ENCODE measurements around the gene MN1.

MN1 gene

GRCh38 chr22:27788500-27789288 is 12.9 kb downstream of the MN1 start:
- Histone ChIP-seq H3K27me3 (ENCODE audit: insufficient read depth, low read length) (peaks cover 45% of the 10 kb centered on the region), H3K27ac (ENCODE audit: low read length) (no peak overlapping the region), H3K9ac (ENCODE audit: low read depth, low read length) (no peak overlapping the region), H3K36me3 (ENCODE audit: insufficient read depth, low read depth, low read length) (no peaks in the 10 kb centered on the region), H3K4me1 (ENCODE audit: insufficient read depth, low read length) (peaks cover 48% of the 10 kb centered on the region; the same call in 1 of the 2 replicates), H3K9me3 (ENCODE audit: insufficient read depth, low read depth, low read length) (no peaks in the 10 kb centered on the region), H3K4me3 (ENCODE audit: low read length) (no peak overlapping the region)

- H3K9ac ChIP-seq (ENCODE audit: low read depth, low read length), result no peak overlapping the region
- H3K27me3 ChIP-seq (ENCODE audit: insufficient read depth, low read length), result peaks cover 30% of the 10 kb centered on the region
- H3K36me3 ChIP-seq (ENCODE audit: insufficient read depth, low read depth, low read length), result no peaks in the 10 kb centered on the region
- H3K9me3 ChIP-seq (ENCODE audit: insufficient read depth, low read depth, low read length), result no peaks in the 10 kb centered on the region
- no peak overlapping the region for H3K4me3 ChIP-seq (ENCODE audit: low read length)
- H3K4me1 ChIP-seq (ENCODE audit: insufficient read depth, low read length), result peaks cover 40% of the 10 kb centered on the region; the same call in 1 of the 2 replicates
- H3K27ac ChIP-seq (ENCODE audit: low read length), result no peak overlapping the region
Observed at GRCh38 chr22:27786965-27787364, 14.6 kb downstream of the MN1 start.

GRCh38 chr22:27786291-27786932 is 15.1 kb downstream of the MN1 start:
- H3K27me3 ChIP-seq (ENCODE audit: insufficient read depth, low read length), result peaks cover 25% of the 10 kb centered on the region
- no peaks in the 10 kb centered on the region for H3K36me3 ChIP-seq (ENCODE audit: insufficient read depth, low read depth, low read length)
- no peaks in the 10 kb centered on the region for H3K9me3 ChIP-seq (ENCODE audit: insufficient read depth, low read depth, low read length)
- H3K27ac ChIP-seq (ENCODE audit: low read length), result no peak overlapping the region
- no peak overlapping the region for H3K4me3 ChIP-seq (ENCODE audit: low read length)
- peaks cover 34% of the 10 kb centered on the region; the same call in 1 of the 2 replicates for H3K4me1 ChIP-seq (ENCODE audit: insufficient read depth, low read length)
- H3K9ac ChIP-seq (ENCODE audit: low read depth, low read length), result no peak overlapping the region

- no peaks in the 10 kb centered on the region for H3K9me3 ChIP-seq (ENCODE audit: insufficient read depth, low read depth, low read length)
- H3K4me3 ChIP-seq (ENCODE audit: low read length), result no peak overlapping the region
- H3K4me1 ChIP-seq (ENCODE audit: insufficient read depth, low read length), result peaks cover 29% of the 10 kb centered on the region; the same call in 1 of the 2 replicates
- no peak overlapping the region for H3K9ac ChIP-seq (ENCODE audit: low read depth, low read length)
- peaks cover 19% of the 10 kb centered on the region for H3K27me3 ChIP-seq (ENCODE audit: insufficient read depth, low read length)
- H3K27ac ChIP-seq (ENCODE audit: low read length), result no peak overlapping the region
- H3K36me3 ChIP-seq (ENCODE audit: insufficient read depth, low read depth, low read length), result no peaks in the 10 kb centered on the region
Observed at GRCh38 chr22:27785831-27786230, 15.7 kb downstream of the MN1 start.

GRCh38 chr22:27784120-27784475 is 17.5 kb downstream of the MN1 start:
- H3K27ac ChIP-seq (ENCODE audit: low read length), result no peak overlapping the region
- 0 out of 2 replicates have a peak, but pooled peaks cover 3% of the 10 kb centered on the region for H3K36me3 ChIP-seq (ENCODE audit: insufficient read depth, low read depth, low read length)
- no peaks in the 10 kb centered on the region for H3K9me3 ChIP-seq (ENCODE audit: insufficient read depth, low read depth, low read length)
- H3K27me3 ChIP-seq (ENCODE audit: insufficient read depth, low read length), result peaks cover 1% of the 10 kb centered on the region; the same call in 1 of the 2 replicates
- no peak overlapping the region for H3K4me3 ChIP-seq (ENCODE audit: low read length)
- H3K9ac ChIP-seq (ENCODE audit: low read depth, low read length), result peak overlapping the region; percentile 16; the same call in 1 of the 2 replicates
- H3K4me1 ChIP-seq (ENCODE audit: insufficient read depth, low read length), result peaks cover 35% of the 10 kb centered on the region

- no peak overlapping the region for H3K27ac ChIP-seq (ENCODE audit: low read length)
- 0 out of 2 replicates have a peak, but pooled peaks cover 3% of the 10 kb centered on the region for H3K36me3 ChIP-seq (ENCODE audit: insufficient read depth, low read depth, low read length)
- H3K4me3 ChIP-seq (ENCODE audit: low read length), result no peak overlapping the region
- no peaks in the 10 kb centered on the region for H3K27me3 ChIP-seq (ENCODE audit: insufficient read depth, low read length)
- H3K4me1 ChIP-seq (ENCODE audit: insufficient read depth, low read length), result peaks cover 35% of the 10 kb centered on the region
- no peaks in the 10 kb centered on the region for H3K9me3 ChIP-seq (ENCODE audit: insufficient read depth, low read depth, low read length)
- peak overlapping the region; percentile 16; the same call in 1 of the 2 replicates for H3K9ac ChIP-seq (ENCODE audit: low read depth, low read length)
Observed at GRCh38 chr22:27783436-27784119, 18.0 kb downstream of the MN1 start.

- no peaks in the 10 kb centered on the region for H3K27me3 ChIP-seq (ENCODE audit: insufficient read depth, low read length)
Observed at GRCh38 chr22:27782088-27782487, 19.5 kb downstream of the MN1 start.

GRCh38 chr22:27780161-27780575 is 21.4 kb downstream of the MN1 start:
- 0 out of 2 replicates have a peak, but pooled peaks cover 3% of the 10 kb centered on the region for H3K36me3 ChIP-seq (ENCODE audit: insufficient read depth, low read depth, low read length)
- H3K4me1 ChIP-seq (ENCODE audit: insufficient read depth, low read length), result peaks cover 39% of the 10 kb centered on the region
- H3K9me3 ChIP-seq (ENCODE audit: insufficient read depth, low read depth, low read length), result no peaks in the 10 kb centered on the region
- H3K9ac ChIP-seq (ENCODE audit: low read depth, low read length), result peak overlapping the region; percentile 12; the same call in 1 of the 2 replicates
- no peak overlapping the region for H3K27ac ChIP-seq (ENCODE audit: low read length)
- no peak overlapping the region for H3K4me3 ChIP-seq (ENCODE audit: low read length)
- no peaks in the 10 kb centered on the region for H3K27me3 ChIP-seq (ENCODE audit: insufficient read depth, low read length)

More at GRCh38 chr22:27782088-27782487, 19.5 kb downstream of the MN1 start:
- Histone ChIP-seq H3K9ac (ENCODE audit: low read depth, low read length) (no peak overlapping the region), H3K4me1 (ENCODE audit: insufficient read depth, low read length) (peaks cover 35% of the 10 kb centered on the region), H3K27ac (ENCODE audit: low read length) (no peak overlapping the region), H3K4me3 (ENCODE audit: low read length) (no peak overlapping the region), H3K36me3 (ENCODE audit: insufficient read depth, low read depth, low read length) (0 out of 2 replicates have a peak, but pooled peaks cover 3% of the 10 kb centered on the region), H3K9me3 (ENCODE audit: insufficient read depth, low read depth, low read length) (no peaks in the 10 kb centered on the region)

- H3K4me1 ChIP-seq (ENCODE audit: insufficient read depth, low read length), result peaks cover 34% of the 10 kb centered on the region
Observed at GRCh38 chr22:27779643-27780042, 21.9 kb downstream of the MN1 start.

GRCh38 chr22:27778294-27779090 is 23.1 kb downstream of the MN1 start:
- Histone ChIP-seq H3K27me3 (ENCODE audit: insufficient read depth, low read length) (no peaks in the 10 kb centered on the region), H3K4me3 (ENCODE audit: low read length) (no peak overlapping the region), H3K36me3 (ENCODE audit: insufficient read depth, low read depth, low read length) (0 out of 2 replicates have a peak, but pooled peaks cover 3% of the 10 kb centered on the region), H3K27ac (ENCODE audit: low read length) (no peak overlapping the region), H3K9ac (ENCODE audit: low read depth, low read length) (no peak overlapping the region), H3K4me1 (ENCODE audit: insufficient read depth, low read length) (peaks cover 23% of the 10 kb centered on the region), H3K9me3 (ENCODE audit: insufficient read depth, low read depth, low read length) (no peaks in the 10 kb centered on the region)

More at GRCh38 chr22:27779643-27780042, 21.9 kb downstream of the MN1 start:
- Histone ChIP-seq H3K9ac (ENCODE audit: low read depth, low read length) (peak overlapping the region; percentile 12; the same call in 1 of the 2 replicates), H3K9me3 (ENCODE audit: insufficient read depth, low read depth, low read length) (no peaks in the 10 kb centered on the region), H3K27ac (ENCODE audit: low read length) (no peak overlapping the region), H3K36me3 (ENCODE audit: insufficient read depth, low read depth, low read length) (0 out of 2 replicates have a peak, but pooled peaks cover 3% of the 10 kb centered on the region), H3K27me3 (ENCODE audit: insufficient read depth, low read length) (no peaks in the 10 kb centered on the region), H3K4me3 (ENCODE audit: low read length) (no peak overlapping the region)

GRCh38 chr22:27777128-27777527 is 24.4 kb downstream of the MN1 start:
- Histone ChIP-seq H3K27ac (ENCODE audit: low read length) (no peak overlapping the region), H3K27me3 (ENCODE audit: insufficient read depth, low read length) (no peaks in the 10 kb centered on the region), H3K4me1 (ENCODE audit: insufficient read depth, low read length) (peaks cover 23% of the 10 kb centered on the region), H3K9me3 (ENCODE audit: insufficient read depth, low read depth, low read length) (no peaks in the 10 kb centered on the region), H3K4me3 (ENCODE audit: low read length) (peak overlapping the region; percentile 58; the same call in 1 of the 2 replicates), H3K36me3 (ENCODE audit: insufficient read depth, low read depth, low read length) (0 out of 2 replicates have a peak, but pooled peaks cover 3% of the 10 kb centered on the region), H3K9ac (ENCODE audit: low read depth, low read length) (peak overlapping the region; percentile 79; the same call in 1 of the 2 replicates)
